K562 (cell line): ENCODE measurements around the gene NQO2. TPM values are rescaled to one million over a fixed set of nuclear protein-coding genes. Genes with fewer than 3 reads are reported as not detected.

Source experiments
- ATAC-seq: fragments of 200-7000 bp; cut with Tn5 transposase; 3 replicates; pipeline ENCODE4 v1.9.1; 2020; ENCODE audit warnings: moderate library complexity
- BruUV-seq: library from RNA; stranded (reverse); fragments of 400-500 nt; replicated peaks from 2 replicates; lab custom pipeline; 2021; lab: Mats Ljungman, UMichigan
- CTCF ChIA-PET: fragments of 300-600 bp; formaldehyde crosslinking; extraction: SDS; loops from one replicate; lab custom pipeline; 2021; ENCODE audit warnings: low intra/inter-chr PET ratio; lab: Yijun Ruan, JAX
- POLR2A ChIA-PET: fragments of 300-600, 350-650 bp; sonication (Branson Sonifier 250); formaldehyde crosslinking; extraction: SDS; loops from one replicate; lab custom pipeline; 2021; ENCODE audit warnings: antibody characterized with exemption, inconsistent platforms; lab: Yijun Ruan, JAX
- DNase-seq, 4 experiments: peaks; one replicate each; pipeline versions ENCODE4 v3.0.0 to v3.0.0-alpha.2; 2011 to 2018; ENCODE audit warnings: low spot score in 3 of 4, mixed read lengths in 3 of 4; ENCODE audit errors: extremely low read depth in 1 of 4
- FAIRE-seq: peaks from 2 replicates; lab custom pipeline; 2011; peaks lifted over from hg19 to GRCh38; lab: Jason Lieb, UNC
- H2AFZ ChIP-seq: 2 replicates; pipeline ENCODE4 v1.6.0; 2011; ENCODE audit warnings: low read depth, low read length, control low read depth, inconsistent platforms
- H3K27ac ChIP-seq: fragments of 200-600 bp; 3 replicates; pipeline ENCODE4 v1.8.0; 2011; ENCODE audit warnings: low read depth, mild to moderate bottlenecking, control low read depth, inconsistent platforms, low read length, moderate library complexity, mixed read lengths; ENCODE audit errors: extremely low read depth
- H3K27me3 ChIP-seq, 2 experiments: fragments of 300-600 bp in 1 of 2; 2 replicates in 1 of 2; 3 replicates in 1 of 2; pipeline versions ENCODE4 v1.6.0 to v1.8.0; 2011; ENCODE audit warnings: inconsistent platforms in 2 of 2, low read length in 2 of 2, mild to moderate bottlenecking in 1 of 2, mixed read lengths in 1 of 2, moderate library complexity in 1 of 2; ENCODE audit not compliant: control insufficient read depth in 2 of 2, insufficient read depth in 2 of 2
- H3K36me3 ChIP-seq: fragments of 300-600 bp; 3 replicates; pipeline ENCODE4 v1.8.0; 2011; ENCODE audit warnings: mild to moderate bottlenecking, low read length, inconsistent platforms; ENCODE audit not compliant: control insufficient read depth, insufficient read depth
- H3K4me1 ChIP-seq, 2 experiments: fragments of 200-600 bp in 1 of 2; replicated peaks in 1 of 2; 2 replicates in 1 of 2; 3 replicates in 1 of 2; pipeline versions ENCODE4 v1.5.1 to v1.8.0; 2011; ENCODE audit warnings: inconsistent platforms in 2 of 2, low read length in 2 of 2, mild to moderate bottlenecking in 1 of 2, mixed read lengths in 1 of 2, moderate library complexity in 1 of 2; ENCODE audit not compliant: control insufficient read depth in 2 of 2, insufficient read depth in 2 of 2
- H3K4me2 ChIP-seq: 2 replicates; pipeline ENCODE4 v1.6.1; 2011; ENCODE audit warnings: low read length, control low read depth, inconsistent platforms, mixed read lengths; ENCODE audit not compliant: insufficient read depth
- H3K4me3 ChIP-seq: fragments of 200-600 bp; sonication (generic), shearing (Covaris generic); 2 replicates; pipeline ENCODE4 v1.5.1; 2016; ENCODE audit warnings: control low read depth, inconsistent platforms
- H3K79me2 ChIP-seq: fragments of 200-600 bp; 3 replicates; pipeline ENCODE4 v1.8.0; 2011; ENCODE audit warnings: low read length, inconsistent platforms; ENCODE audit not compliant: control insufficient read depth, insufficient read depth
- H3K9ac ChIP-seq, 2 experiments: 2 replicates each; pipeline versions ENCODE4 v1.6.0 to v1.6.1; 2011; ENCODE audit warnings: low read depth in 2 of 2, low read length in 2 of 2, control low read depth in 1 of 2, inconsistent platforms in 1 of 2, mild to moderate bottlenecking in 1 of 2, mixed read lengths in 1 of 2; ENCODE audit not compliant: insufficient read depth in 1 of 2
- H3K9me1 ChIP-seq: one replicate; pipeline ENCODE4 v1.6.0; 2011; ENCODE audit warnings: inconsistent platforms, mild to moderate bottlenecking, low read length, moderate library complexity; ENCODE audit not compliant: control insufficient read depth, insufficient read depth
- H3K9me3 ChIP-seq: replicated peaks from 2 replicates; pipeline ENCODE4 v1.5.1; 2011; ENCODE audit warnings: low read depth, low read length, inconsistent platforms; ENCODE audit not compliant: control insufficient read depth, insufficient read depth
- H4K20me1 ChIP-seq: replicated peaks from 2 replicates; pipeline ENCODE4 v1.6.1; 2011; ENCODE audit warnings: low read length, inconsistent platforms, mixed read lengths; ENCODE audit not compliant: control insufficient read depth, insufficient read depth
- ATF4 ChIP-seq: fragments of 450-650 bp; formaldehyde crosslinking; IDR thresholded peaks from 2 replicates; pipeline ENCODE4 v1.4.0; 2022; ENCODE audit warnings: mild to moderate bottlenecking, moderate library complexity
- CEBPB ChIP-seq: fragments of 450-650 bp; IDR thresholded peaks from 2 replicates; pipeline ENCODE4 v1.6.1; 2016; ENCODE audit warnings: missing genetic modification characterization, missing compliant biosample characterization
- FOXP1 ChIP-seq: sonication (generic); formaldehyde crosslinking; IDR thresholded peaks from 2 replicates; pipeline ENCODE4 v1.8.0; 2022; ENCODE audit warnings: mild to moderate bottlenecking, missing genetic modification reagents
- GATAD2A ChIP-seq: fragments of 450-650 bp; IDR thresholded peaks from 2 replicates; pipeline ENCODE4 v1.6.1; 2017
- GMEB1 ChIP-seq: fragments of 250-450 bp; sonication (Bioruptor Pico); IDR thresholded peaks from 2 replicates; pipeline ENCODE4 v1.4.0; 2020; ENCODE audit warnings: mild to moderate bottlenecking
- MAFF ChIP-seq: IDR thresholded peaks from 2 replicates; pipeline ENCODE4 v1.6.1; 2012; ENCODE audit warnings: low read length, improper control_type of control experiment
- MTA3 ChIP-seq: fragments of 450-650 bp; formaldehyde crosslinking; IDR thresholded peaks from 2 replicates; pipeline ENCODE4 v1.6.1; 2017; ENCODE audit warnings: mild to moderate bottlenecking, borderline replicate concordance
- MXI1 ChIP-seq: IDR thresholded peaks from 2 replicates; pipeline ENCODE4 v1.6.1; 2011; ENCODE audit warnings: low read depth, mild to moderate bottlenecking, improper control_type of control experiment, low read length
- PHB2 ChIP-seq: fragments of 450-650 bp; IDR thresholded peaks from 2 replicates; pipeline ENCODE4 v1.6.1; 2017; ENCODE audit warnings: low read depth
- SIN3A ChIP-seq, 2 experiments: fragments of 150-350 bp in 1 of 2; IDR thresholded peaks; 2 replicates each; pipeline ENCODE4 v1.6.1; 2011 to 2016; ENCODE audit warnings: borderline replicate concordance in 2 of 2, low read depth in 2 of 2, low read length in 2 of 2, mild to moderate bottlenecking in 2 of 2, moderate library complexity in 2 of 2; ENCODE audit not compliant: control insufficient read depth in 1 of 2
- SREBF1 ChIP-seq: fragments of 150-350 bp; IDR thresholded peaks from 2 replicates; pipeline ENCODE4 v1.6.1; 2014; ENCODE audit warnings: antibody characterized with exemption, low read depth, low read length, borderline replicate concordance
- TCF7 ChIP-seq: sonication (generic); IDR thresholded peaks from 2 replicates; pipeline ENCODE4 v1.6.1; 2016; ENCODE audit warnings: antibody characterized with exemption, borderline replicate concordance
- THRAP3 ChIP-seq: fragments of 450-650 bp; IDR thresholded peaks from 2 replicates; pipeline ENCODE4 v1.6.1; 2016; ENCODE audit warnings: mild to moderate bottlenecking, inconsistent platforms, borderline replicate concordance
- ZBTB12 ChIP-seq: fragments of 250-450 bp; sonication (Bioruptor Pico); IDR thresholded peaks from 2 replicates; pipeline ENCODE4 v1.4.0; 2020
- ZBTB8A ChIP-seq: fragments of 450-650 bp; IDR thresholded peaks from 2 replicates; pipeline ENCODE4 v1.6.1; 2018; ENCODE audit warnings: mild to moderate bottlenecking, moderate library complexity; ENCODE audit not compliant: partially characterized antibody
- ZNF24 ChIP-seq: fragments of 450-650 bp; IDR thresholded peaks from 2 replicates; pipeline ENCODE4 v1.6.1; 2016
- ZNF436 ChIP-seq: fragments of 250-450, 450-650 bp; sonication (Bioruptor Pico); formaldehyde crosslinking; IDR thresholded peaks from 2 replicates; pipeline ENCODE4 v1.7.0; 2020; ENCODE audit warnings: mild to moderate bottlenecking
- ZNF707 ChIP-seq: fragments of 250-450 bp; sonication (Bioruptor Pico); conservative IDR thresholded peaks from 2 replicates; pipeline ENCODE4 v1.8.0; 2022; ENCODE audit warnings: inconsistent platforms, mild to moderate bottlenecking, moderate library complexity
- ZNF764 ChIP-seq: fragments of 250-450 bp; sonication (Bioruptor Pico); IDR thresholded peaks from 2 replicates; pipeline ENCODE4 v1.4.0; 2020; ENCODE audit warnings: low read depth, mild to moderate bottlenecking, moderate library complexity
- ZSCAN32 ChIP-seq: fragments of 450-650 bp; formaldehyde crosslinking; IDR thresholded peaks from 2 replicates; pipeline ENCODE4 v1.4.0; 2020; ENCODE audit warnings: mild to moderate bottlenecking, moderate library complexity
- WGBS: fragments of 100-300 bp; shearing (Covaris generic); methylation state at CpG from one replicate; pipeline ENCODE4 v1.1.6; 2016; ENCODE audit warnings: low coverage, mixed read lengths; ENCODE audit not compliant: insufficient coverage; ENCODE audit errors: missing lambda C conversion rate; 5-methylcytosine and 5-hydroxymethylcytosine counted together
- in situ Hi-C: fragments of 300-500 bp; cut with MboI; formaldehyde crosslinking; loops from 4 replicates; pipeline ENCODE4 v1.15.0; 2018; ENCODE audit warnings: inconsistent platforms, mixed read lengths
- intact Hi-C: fragments of 100-400 bp; cut with micrococcal nuclease; formaldehyde crosslinking; loops from 2 replicates; pipeline ENCODE4 v1.14.2; 2022
- polyA plus RNA-seq, 8 experiments: library from polyadenylated mRNA; depleted of rRNA in 4 of 8; stranded (reverse) in 5 of 8; unstranded in 3 of 8; fragments of >200 nt; fragmentation: Nextera tagmentation in 2 of 8; fragmentation: Illumina TruSeq in 1 of 8; extraction: Ambion mirVana in 2 of 8; extraction: Trizol in 1 of 8; gene quantifications; 2 replicates each; pipeline versions ENCODE4 v1.2.1 to v1.2.3, GENCODE V29; 2011 to 2014; ENCODE audit warnings: inconsistent platforms in 1 of 8, missing spikeins in 1 of 8
- total RNA-seq, 7 experiments: library from RNA; depleted of rRNA in 6 of 7; stranded (reverse); fragments of >200 nt in 6 of 7; fragmentation: Illumina TruSeq in 2 of 7; extraction: Trizol in 2 of 7; gene quantifications; 2 replicates each; pipeline versions ENCODE4 v1.2.1 to v1.2.3, GENCODE V29; 2011 to 2021; ENCODE audit warnings: low replicate concordance in 1 of 7

NQO2 gene
- total and polyA plus RNA-seq, 9 of the 15 experiments (the other 6 are each of a cell fraction or from before 2014, with no cell fraction given): 54.6 to 214 (median 116) TPM

GRCh38 chr6:2971420-2972218 is 28.1 kb upstream of the NQO2 start, which contains the start of gene SERPINB6:
SERPINB6 (minus strand) TSS chr6:2971567; CDS start chr6:2959332, 12,235 bp downstream.
- peaks cover 31 to 35% of the 10 kb centered on the region in 2 experiments for H3K4me1 ChIP-seq
- H3K4me3 ChIP-seq: peak within 1 kb of the TSS; percentile 67
- peak within 1 kb of the TSS; percentile 90 for H3K4me2 ChIP-seq
- DNase-seq (peak; percentile 79 to 90 (median 86)), ATAC-seq (peak; percentile 72), FAIRE-seq (no peak)
- no peaks in the 10 kb centered on the region for H3K27me3 ChIP-seq
- no peaks in the 10 kb centered on the region for H3K9me1 ChIP-seq
- CTCF ChIA-PET: no interaction called here
- peaks cover 50% of the 10 kb centered on the region for H3K79me2 ChIP-seq
- BruUV-seq: no TSS peak
- intact Hi-C loops: no loop called here
- peak within 1 kb of the TSS; percentile 87 for H2AFZ ChIP-seq
- POLR2A ChIA-PET: interaction anchor here (0.6 to 1.6 kb wide), 16 partner anchors 9 to 1043 kb away, joined by 3 to 14 read pairs (median 4); no protein-coding TSS in a partner anchor
- peak within 1 kb of the TSS; percentile 76 to 93 for H3K9ac ChIP-seq
- peak within 1 kb of the TSS; percentile 83 for H3K27ac ChIP-seq
- H3K9me3 ChIP-seq: no peaks in the 10 kb centered on the region
- WGBS: 9% methylated on average over 60 of the region's 63 CpGs
- H3K36me3 ChIP-seq: peaks cover 9% of the 10 kb centered on the region; the same call in 1 of the 3 replicates
- in situ Hi-C loops: no loop called here
- H4K20me1 ChIP-seq: no peaks in the 10 kb centered on the region
- TF ChIP-seq TCF7 (no peak), ZNF707 (CRISPR knock-in tag) (no peak), CEBPB (tag) (no peak), ZBTB8A (no peak), SIN3A (IDR thresholded peaks at IDR 0.05; ENCODE audit: borderline replicate concordance in 2 of 2, control insufficient read depth in 1 of 2, low read depth in 2 of 2, low read length in 2 of 2) (0 out of 4 replicates have a peak, but pooled peaks of 1 of the 2 experiments have one; percentile 14), ZNF764 (CRISPR knock-in tag) (no peak), MTA3 (peak; percentile 81), SREBF1 (no peak), ZBTB12 (no peak), PHB2 (no peak), ATF4 (CRISPR knock-in tag) (peak; percentile 83), MAFF (no peak), ZNF436 (CRISPR knock-in tag) (no peak), THRAP3 (no peak), ZSCAN32 (CRISPR knock-in tag) (peak; percentile 64; the same call in 1 of the 2 replicates), FOXP1 (CRISPR knock-in tag) (no peak), GATAD2A (0 out of 2 replicates have a peak, but pooled peaks have one; percentile 12), ZNF24 (no peak), MXI1 (no peak), GMEB1 (CRISPR knock-in tag) (no peak)
